BJ (cell line): ENCODE results near the gene NHSL1. TPM values are rescaled to one million over a fixed set of nuclear protein-coding genes. Genes with fewer than 3 reads are reported as not detected.

Source experiments
- CTCF ChIA-PET: fragments of 350-600 bp; formaldehyde crosslinking; extraction: SDS; loops from one replicate; lab custom pipeline; 2021; ENCODE audit warnings: antibody characterized with exemption, inconsistent platforms; lab: Yijun Ruan, JAX
- POLR2A ChIA-PET: fragments of 300-600 bp; sonication (Branson Sonifier 250); formaldehyde crosslinking; extraction: SDS; loops from one replicate; lab custom pipeline; 2021; ENCODE audit warnings: antibody characterized with exemption; lab: Charles Lee
- DNase-seq: peaks from one replicate; pipeline ENCODE4 v3.0.0-alpha.2; 2011; ENCODE audit warnings: low read depth
- H3K27me3 ChIP-seq: 2 replicates; pipeline ENCODE4 v1.6.0; 2011; ENCODE audit warnings: low read length; ENCODE audit not compliant: control insufficient read depth, insufficient read depth
- H3K36me3 ChIP-seq: 2 replicates; pipeline ENCODE4 v1.5.1; 2011; ENCODE audit warnings: low read length; ENCODE audit not compliant: control insufficient read depth, insufficient read depth
- H3K4me3 ChIP-seq: 2 replicates; pipeline ENCODE4 v1.5.1; 2011; ENCODE audit warnings: low read depth, mild to moderate bottlenecking, control low read depth, low read length
- polyA plus RNA-seq: library from polyadenylated mRNA; depleted of rRNA; stranded (reverse); fragments of >200 nt; gene quantifications from 2 replicates; pipeline ENCODE4 v1.2.3, GENCODE V29; 2011
- TF ChIP-seq, protein P1 (sequence below): IDR thresholded peaks from 2 replicates; pipeline ENCODE4 v1.5.1; 2011; ENCODE audit warnings: low read depth, mild to moderate bottlenecking, control low read depth, inconsistent platforms, low read length, moderate library complexity; ENCODE audit not compliant: insufficient read depth

NHSL1 gene
- polyA plus RNA-seq, 1 experiment: 3.6 TPM

DNA sequence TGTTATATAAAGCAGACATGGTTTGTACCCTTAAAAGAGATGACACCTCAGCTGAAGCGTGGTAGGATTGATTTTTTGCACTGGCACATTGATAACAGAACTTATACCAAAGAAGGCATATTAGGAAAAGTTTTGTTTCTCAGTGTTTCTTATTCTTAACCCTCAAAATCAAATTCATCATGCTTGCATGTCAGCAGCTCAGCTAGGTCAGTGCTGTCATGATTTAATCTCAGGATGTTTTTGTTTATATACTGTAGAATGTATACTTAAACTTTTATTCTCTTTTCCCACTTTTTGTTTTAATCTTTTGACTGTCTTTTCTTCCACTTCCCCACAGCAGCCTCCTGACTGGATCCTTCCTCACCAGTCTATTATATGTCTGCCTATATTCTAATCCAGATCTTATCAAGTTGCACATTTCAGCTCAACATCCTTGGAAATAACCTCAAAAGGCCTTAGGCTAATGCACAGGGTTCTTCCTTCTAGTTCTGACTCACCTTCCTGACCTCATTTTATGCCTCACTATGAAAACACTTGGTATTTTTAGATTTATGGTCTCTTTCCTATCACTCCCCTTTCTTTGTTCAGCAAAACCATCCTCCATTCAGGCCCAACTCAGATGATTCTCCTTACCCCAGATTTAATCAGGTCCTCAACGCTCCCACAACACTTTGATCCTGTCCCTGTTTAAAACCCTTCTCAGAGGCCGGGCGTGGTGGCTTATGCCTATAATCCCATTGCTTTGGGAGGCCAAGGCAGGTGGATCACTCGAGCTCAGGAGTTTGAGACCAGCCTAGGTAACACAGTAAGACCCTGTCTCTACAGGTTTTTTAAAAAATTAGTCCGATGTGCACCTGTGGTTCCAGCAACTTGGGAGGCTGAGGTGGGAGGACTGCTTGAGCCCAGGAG, 88.1 kb downstream of the NHSL1 start:
- TF ChIP-seq, protein P1, sequence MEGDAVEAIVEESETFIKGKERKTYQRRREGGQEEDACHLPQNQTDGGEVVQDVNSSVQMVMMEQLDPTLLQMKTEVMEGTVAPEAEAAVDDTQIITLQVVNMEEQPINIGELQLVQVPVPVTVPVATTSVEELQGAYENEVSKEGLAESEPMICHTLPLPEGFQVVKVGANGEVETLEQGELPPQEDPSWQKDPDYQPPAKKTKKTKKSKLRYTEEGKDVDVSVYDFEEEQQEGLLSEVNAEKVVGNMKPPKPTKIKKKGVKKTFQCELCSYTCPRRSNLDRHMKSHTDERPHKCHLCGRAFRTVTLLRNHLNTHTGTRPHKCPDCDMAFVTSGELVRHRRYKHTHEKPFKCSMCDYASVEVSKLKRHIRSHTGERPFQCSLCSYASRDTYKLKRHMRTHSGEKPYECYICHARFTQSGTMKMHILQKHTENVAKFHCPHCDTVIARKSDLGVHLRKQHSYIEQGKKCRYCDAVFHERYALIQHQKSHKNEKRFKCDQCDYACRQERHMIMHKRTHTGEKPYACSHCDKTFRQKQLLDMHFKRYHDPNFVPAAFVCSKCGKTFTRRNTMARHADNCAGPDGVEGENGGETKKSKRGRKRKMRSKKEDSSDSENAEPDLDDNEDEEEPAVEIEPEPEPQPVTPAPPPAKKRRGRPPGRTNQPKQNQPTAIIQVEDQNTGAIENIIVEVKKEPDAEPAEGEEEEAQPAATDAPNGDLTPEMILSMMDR: no peak
- ChIA-PET CTCF (interaction anchor here (0.6 to 1.4 kb wide), 6 partner anchors 9 to 324 kb away, joined by 3 to 5 read pairs (median 3); no protein-coding TSS in a partner anchor), POLR2A (no interaction called here)
- Histone ChIP-seq H3K4me3 (no peak overlapping the region), H3K27me3 (no peaks in the 10 kb centered on the region), H3K36me3 (peaks cover 18% of the 10 kb centered on the region; the same call in 1 of the 2 replicates)
- DNase-seq: no peak

DNA sequence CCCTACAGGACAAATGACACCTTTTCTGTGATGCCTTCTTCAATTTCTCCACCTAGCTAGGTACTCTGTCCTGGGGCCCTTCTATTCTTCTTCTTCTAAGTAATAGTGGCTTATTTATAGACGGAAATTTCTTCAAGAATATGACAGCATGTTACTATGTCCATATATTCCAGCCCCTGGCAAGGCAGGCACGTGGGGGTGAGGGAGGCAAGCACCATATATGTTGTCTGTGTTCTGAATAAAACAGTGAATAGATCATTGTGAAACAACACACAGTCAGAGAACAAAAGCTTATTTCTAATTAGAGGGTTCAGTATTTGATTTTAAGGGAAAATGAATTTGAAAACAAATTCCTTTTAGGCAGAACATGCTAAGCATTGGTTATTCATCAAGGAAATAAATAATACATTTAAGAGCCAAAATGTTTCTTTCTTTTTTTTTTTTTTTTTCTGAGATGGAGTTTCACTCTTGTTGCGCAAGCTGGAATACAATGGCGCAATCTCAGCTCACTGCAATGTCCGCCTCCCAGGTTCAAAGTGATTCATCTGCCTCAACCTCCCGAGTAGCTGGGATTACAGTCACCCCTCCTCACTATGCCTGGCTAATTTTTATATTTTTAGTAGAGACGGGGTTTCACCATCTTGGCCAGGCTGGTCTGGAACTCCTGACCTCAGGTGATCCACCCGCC, 89.1 kb downstream of the NHSL1 start:
- ChIA-PET POLR2A (no interaction called here), CTCF (interaction anchor here (0.7 to 3.1 kb wide), 5 partner anchors 10 to 294 kb away, joined by 3 to 9 read pairs (median 5); no protein-coding TSS in a partner anchor)
- DNase-seq: no peak
- H3K4me3 ChIP-seq: no peak overlapping the region
- TF ChIP-seq, protein P1: no peak
- H3K36me3 ChIP-seq: peaks cover 18% of the 10 kb centered on the region; the same call in 1 of the 2 replicates
- H3K27me3 ChIP-seq: no peaks in the 10 kb centered on the region

- TF ChIP-seq, protein P1: no peak
- ChIA-PET POLR2A (no interaction called here), CTCF (interaction anchor here (0.6 to 5.1 kb wide), 3 partner anchors 112 to 308 kb away, joined by 3 to 34 read pairs (median 4); no protein-coding TSS in a partner anchor)
- DNase-seq: no peak
- Histone ChIP-seq H3K36me3 (peaks cover 13% of the 10 kb centered on the region; the same call in 1 of the 2 replicates), H3K27me3 (no peaks in the 10 kb centered on the region), H3K4me3 (no peak overlapping the region)
Measured at GRCh38 chr6:138406443-138406842, 92.9 kb downstream of the NHSL1 start.

DNA sequence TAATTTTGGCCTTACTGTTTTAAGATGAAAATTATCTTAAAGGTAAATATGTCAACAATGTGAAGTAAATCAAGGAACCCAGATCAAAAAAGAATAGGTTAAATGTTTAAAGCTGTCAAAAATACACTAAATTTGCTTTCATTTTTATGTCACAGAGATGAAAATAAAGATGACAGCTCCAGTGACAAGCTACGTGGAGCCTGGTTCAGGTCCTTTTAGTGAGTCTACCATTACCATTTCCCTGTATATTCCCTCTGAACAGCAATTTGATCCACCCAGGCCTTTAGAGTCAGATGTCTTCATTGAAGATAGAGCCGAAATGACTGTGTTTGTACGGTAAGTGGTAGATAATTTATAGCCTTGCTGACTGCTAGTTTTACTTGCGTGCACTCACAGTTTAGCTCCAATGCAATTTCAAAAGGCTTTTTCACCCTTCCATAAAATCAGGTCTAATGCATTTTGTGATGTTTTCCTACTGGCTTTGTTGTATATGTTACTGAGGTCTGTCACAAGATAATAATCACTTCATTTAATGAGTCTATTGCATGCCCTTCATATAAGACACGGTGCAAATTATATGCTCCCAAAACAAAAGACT, 93.4 kb downstream of the NHSL1 start:
- Histone ChIP-seq H3K4me3 (no peak overlapping the region), H3K36me3 (peaks cover 13% of the 10 kb centered on the region; the same call in 1 of the 2 replicates), H3K27me3 (no peaks in the 10 kb centered on the region)
- no peak for DNase-seq
- ChIA-PET CTCF (interaction anchor here (0.6 to 5.1 kb wide), 5 partner anchors 24 to 307 kb away, joined by 3 to 34 read pairs (median 4); no protein-coding TSS in a partner anchor), POLR2A (no interaction called here)
- TF ChIP-seq, protein P1: no peak
